ENCODE measurements around the gene SLC49A3.

Gene SLC49A3

DNA sequence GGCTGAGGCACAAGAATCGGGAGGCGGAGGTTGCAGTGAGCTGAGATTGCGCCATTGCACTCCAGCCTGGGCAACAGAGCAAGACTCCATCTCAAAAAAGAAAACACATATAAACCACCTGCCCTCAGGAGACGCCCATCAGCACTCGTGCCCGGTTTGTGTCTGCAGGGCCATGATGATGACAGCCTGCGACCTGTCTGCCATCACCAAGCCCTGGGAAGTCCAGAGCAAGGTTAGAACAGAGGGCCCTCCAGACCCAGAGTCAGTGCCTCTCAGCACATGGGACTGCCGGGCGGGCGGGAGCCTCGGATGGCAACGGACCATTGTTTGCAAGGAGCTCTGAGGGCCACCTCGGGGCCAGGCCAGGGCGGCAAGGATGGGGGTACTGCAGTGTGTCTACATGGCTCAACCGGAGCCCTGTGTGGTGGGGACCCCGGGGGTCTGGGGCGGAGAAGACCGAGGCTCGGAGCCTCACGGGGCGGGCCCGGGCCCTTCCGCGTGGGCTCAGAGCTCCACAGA, 24.2 kb downstream of the SLC49A3 start:
- DNase-seq = no peak

DNA sequence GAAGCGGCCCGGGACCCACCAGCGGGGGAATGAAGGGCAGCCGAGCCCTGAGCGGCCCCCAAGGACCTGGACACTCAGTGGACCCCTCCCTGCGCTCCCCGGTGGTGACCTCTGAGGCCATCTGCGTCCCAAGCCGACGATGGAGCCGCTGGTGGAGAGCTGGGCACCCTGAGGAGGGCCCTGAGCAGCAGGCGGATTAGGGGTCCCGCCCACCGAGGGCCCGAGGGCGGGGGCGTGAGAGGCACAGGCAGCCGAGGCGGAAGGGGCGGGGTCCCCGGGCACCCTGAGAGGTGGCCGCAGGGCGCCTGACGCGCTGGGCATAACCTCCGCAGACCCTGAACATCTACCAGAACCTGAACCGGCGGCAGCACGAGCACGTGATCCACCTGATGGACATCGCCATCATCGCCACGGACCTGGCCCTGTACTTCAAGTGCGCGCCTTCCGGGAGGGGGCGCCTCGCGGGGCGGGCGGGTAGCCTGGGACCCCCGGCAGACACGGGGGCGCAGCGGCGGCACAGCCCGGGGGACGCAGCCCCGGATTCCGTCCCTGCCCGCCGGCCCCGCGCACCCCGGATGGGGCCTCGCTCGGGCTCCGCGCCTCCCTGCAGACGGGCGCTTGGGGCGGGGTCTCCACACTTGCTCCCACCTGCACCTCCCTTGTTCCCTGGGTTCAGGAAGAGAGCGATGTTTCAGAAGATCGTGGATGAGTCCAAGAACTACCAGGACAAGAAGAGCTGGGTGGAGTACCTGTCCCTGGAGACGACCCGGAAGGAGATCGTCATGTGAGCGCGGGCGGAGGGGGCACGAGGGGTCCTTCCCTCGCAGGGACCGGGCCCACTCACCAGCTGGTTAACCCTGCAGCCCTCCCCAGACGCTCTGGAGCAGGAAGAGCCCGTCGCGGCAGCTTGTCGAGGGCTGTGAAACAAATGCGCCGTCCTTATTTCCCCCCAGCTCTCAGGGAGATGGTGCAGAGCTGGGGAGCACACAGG, 25.2 kb downstream of the SLC49A3 start:
- DNase-seq = peak; percentile 47 to 79 (median 71)

DNA sequence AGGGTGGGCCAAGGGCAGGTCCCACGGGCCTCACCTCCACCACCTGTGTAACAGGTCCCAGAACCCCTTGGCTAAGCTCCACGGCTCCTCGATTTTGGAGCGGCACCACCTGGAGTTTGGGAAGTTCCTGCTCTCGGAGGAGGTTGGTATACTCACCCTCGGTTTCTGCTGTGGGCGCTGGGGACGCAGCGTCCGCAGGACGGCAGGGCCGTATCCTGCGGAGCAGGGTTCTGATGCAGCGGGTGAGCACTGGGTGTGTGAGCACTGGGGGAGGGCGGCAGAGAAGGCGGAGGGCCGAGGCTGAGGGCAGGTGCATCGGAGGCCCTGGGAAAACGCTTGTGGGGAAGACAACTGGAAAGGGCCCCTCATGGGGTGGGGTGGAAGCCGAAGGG, 25.9 kb downstream of the SLC49A3 start:
- peak in 1 of 3 experiments; percentile 50 for DNase-seq

DNA sequence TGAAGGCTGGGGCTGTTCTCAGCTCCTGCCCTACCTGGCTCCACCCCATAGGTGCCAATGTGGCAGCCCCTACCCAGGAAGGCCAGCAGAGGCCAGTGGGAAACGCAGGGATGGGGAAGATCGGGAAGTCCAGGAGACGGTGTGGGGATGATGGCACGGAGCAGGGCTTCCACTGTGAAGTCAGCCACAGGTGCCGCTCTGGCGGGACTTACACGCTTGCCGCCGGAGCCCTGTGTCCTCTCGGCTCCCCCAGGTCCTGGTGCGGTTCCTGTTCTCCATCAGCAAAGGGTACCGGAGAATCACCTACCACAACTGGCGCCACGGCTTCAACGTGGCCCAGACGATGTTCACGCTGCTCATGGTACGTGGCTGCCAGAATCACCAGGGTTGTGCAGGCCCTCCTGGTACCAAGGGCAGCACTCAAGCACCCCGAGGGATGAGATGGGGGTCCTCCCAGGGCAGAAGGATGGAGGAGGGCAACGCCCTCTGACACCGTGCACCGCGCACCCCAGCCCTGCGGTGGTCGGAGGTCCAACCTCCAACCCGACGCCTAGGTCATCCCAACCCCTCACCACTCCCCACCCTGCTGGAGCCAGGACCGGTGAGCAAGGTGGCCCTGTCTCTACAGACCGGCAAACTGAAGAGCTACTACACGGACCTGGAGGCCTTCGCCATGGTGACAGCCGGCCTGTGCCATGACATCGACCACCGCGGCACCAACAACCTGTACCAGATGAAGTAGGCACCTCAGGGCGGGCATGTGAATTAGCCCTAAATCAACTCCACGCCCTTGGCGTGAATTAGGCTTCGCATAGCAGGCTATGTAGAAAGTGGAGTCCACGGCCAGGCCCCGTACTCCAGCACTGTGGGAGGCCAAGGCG, 26.8 kb downstream of the SLC49A3 start:
- DNase-seq = no peak

DNA sequence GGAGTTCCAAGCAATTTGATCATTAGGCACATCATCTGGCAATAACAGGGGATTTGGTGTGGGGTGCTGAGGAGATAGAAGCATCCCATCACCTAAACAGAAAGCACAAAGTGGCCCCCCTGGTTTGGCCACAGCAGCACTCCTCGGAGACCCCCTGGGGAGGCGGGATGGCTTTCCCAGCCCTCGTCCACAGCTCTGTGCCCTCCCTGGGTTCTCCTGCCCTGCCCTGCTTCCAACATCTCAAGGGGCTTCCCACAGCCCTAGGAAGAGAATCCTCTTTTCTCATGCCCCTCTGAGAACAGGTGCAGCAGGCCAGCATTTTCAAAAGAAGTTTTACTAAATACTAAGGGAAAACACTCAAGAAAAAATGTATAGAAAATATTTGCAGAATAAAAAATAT, 27.7 kb downstream of the SLC49A3 start:
- DNase-seq = no peak

DNA sequence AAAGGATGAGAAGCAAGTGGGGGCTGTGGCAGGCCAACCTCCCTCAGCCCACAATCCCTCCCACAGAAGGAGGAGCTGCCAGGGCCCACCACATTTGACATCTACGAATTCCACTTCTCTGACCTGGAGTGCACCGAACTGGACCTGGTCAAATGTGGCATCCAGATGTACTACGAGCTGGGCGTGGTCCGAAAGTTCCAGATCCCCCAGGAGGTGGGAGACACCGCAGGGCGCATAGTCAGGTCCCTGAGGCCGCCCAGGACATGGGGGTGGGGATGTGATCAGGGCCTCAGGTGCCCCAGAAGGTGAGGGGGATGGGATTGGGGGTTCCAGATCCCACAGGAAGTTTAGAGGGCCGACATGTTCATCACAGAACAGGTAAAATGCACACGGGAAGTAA, 28.6 kb downstream of the SLC49A3 start:
- no peak for DNase-seq

DNA sequence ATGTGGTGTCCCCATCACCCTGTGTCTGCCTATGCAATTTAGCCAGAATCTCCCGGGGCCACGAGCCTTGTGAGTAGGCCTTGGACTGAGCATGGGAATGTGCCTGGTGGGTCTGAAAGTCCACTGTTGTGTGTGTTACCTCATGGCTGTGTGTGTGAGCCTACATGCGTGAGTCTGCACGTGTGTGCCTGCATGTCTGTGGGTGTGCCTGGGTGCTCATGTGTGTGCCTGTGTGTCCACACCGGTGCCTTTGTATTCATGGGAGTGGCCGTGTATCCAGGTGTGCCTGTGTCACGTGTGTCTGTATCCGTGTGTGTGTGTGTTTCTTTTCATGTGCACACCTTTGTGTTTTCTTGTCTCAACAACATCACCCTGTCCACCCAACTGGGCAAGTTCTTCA, 29.1 kb downstream of the SLC49A3 start:
- no peak for DNase-seq

DNA sequence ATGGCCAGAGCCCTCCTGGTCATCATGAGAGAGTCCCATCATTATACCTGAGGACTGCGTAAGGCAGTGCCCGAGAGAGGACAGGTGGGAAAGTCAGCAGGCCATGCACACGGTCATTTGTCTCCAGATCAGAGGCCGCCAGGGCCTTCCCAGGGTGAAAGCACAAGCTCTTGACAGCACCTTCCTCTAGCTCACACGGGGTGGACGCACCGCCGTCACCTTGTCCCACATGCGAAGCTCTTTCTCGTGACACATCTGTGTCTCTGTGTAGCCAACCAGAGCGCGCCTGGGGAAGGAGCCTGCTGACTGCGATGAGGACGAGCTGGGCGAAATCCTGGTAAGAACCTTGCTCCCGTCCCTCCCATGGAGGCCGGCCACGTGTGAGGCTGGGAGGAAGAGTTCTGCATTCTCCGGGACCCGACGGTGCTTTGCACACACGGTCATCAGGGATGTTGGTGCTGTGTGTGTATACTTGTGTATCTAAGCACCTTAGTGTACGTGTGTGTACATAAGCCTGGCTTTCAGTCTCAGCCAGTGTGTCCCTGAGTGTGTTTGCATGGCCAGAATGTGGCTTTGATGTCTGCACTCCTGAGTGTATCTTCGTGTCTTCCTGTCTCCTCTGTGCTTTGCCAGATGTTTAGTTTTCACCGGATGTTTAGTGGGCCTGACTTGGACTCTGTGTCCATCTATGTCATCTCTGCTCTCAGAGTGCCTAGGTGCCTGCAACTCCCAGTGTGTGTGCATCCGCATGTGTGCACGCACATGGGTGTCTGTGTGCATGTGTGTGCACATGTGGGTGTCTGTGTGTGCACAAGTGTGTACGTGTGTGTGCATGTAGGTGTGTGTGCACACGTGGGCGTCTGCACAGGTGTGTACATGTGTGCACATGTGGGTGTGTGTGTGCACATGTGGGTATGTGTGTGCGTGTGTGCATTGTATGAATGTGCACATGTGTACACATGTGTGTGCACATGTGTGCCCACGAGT, 30.0 kb downstream of the SLC49A3 start:
- DNase-seq = no peak

DNA sequence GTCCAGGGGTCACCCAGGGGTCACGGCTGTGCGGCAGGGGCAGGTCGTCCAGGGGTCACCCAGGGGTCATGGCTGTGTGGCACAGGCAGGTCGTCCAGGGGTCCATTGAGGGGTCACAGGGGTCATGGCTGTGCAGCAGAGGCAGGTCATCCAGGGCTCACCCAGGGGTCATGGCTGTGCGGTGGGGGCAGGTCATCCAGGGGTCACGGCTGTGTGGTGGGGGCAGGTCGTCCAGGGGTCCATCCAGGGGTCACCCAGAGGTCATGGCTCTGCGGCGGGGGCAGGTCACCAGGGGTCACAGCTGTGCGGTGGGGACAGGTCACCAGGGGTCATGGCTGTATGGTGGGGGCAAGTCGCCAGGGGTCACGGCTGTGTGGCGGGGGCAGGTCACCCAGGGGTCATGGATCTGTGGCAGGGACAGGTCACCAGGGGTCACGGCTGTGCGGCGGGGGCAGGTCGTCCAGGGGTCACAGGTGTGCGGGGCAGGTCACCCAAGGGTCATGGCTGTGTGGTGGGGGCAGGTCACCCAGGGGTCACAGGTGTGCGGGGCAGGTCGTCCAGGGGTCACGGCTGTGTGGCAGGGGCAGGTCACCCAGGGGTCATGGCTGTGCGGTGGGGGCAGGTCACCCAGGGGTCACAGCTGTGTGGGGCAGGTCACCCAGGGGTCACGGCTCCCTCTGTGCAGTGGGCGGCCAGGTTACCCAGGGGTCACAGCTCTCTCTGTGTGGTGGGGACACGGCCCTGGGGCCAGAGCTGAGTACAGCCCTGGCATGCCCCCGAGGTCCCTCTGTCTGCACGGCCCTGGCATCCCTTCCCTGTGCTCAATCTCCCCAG, 30.9 kb downstream of the SLC49A3 start:
- no peak for DNase-seq

DNA sequence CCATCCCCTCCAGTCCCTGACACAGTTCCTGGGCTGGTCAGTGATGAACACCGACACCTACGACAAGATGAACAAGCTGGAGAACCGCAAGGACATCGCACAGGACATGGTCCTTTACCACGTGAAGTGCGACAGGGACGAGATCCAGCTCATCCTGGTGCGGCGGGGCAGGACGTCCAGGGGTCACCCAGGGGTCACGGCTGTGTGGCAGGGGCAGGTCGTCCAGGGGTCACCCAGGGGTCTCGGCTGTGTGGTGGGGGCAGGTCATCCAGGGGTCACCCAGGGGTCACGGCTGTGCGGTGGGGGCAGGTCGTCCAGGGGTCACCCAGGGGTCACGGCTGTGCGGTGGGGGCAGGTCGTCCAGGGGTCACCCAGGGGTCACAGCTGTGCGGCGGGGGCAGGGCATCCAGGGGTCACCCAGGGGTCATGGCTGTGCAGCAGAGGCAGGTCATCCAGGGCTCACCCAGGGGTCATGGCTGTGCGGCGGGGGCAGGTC, 31.6 kb downstream of the SLC49A3 start:
- DNase-seq = no peak

DNA sequence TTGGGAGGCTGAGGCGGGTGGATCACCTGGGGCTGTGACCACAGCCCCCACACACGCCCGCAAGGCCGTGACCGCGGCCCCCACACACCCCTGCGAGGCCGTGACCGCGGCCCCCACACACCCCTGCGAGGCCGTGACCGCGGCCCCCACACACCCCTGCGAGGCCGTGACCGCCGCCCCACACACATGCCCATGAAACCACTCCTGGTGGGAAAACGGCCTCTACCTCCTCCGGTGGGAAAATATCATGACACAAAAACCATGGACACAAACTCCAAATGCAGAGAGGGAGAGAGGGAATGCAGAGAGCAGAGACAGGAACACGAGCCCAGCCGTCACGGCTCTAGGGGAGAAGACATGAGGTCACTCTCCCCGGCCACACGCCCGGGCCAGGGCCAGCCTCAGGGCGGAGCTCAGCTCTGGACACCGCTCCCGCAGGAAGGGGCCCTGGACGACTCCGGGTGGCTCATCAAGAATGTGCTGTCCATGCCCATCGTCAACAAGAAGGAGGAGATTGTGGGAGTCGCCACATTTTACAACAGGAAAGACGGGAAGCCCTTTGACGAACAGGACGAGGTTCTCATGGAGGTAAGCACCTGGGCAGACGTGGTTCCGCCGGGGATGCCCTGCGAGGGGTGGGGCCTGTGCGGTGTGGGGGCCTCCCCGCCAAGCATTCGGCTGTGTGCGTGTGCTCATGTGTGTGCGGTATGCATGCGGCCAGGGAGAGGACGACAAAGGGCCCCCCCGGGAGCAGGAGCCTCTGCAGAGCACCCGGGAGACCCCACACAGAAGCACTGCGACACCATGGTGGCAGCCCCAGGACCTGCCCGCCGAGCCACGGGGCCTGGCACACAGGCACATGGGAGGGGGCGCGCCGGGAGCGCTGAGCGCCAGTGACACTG, 32.3 kb downstream of the SLC49A3 start:
- DNase-seq = no peak

DNA sequence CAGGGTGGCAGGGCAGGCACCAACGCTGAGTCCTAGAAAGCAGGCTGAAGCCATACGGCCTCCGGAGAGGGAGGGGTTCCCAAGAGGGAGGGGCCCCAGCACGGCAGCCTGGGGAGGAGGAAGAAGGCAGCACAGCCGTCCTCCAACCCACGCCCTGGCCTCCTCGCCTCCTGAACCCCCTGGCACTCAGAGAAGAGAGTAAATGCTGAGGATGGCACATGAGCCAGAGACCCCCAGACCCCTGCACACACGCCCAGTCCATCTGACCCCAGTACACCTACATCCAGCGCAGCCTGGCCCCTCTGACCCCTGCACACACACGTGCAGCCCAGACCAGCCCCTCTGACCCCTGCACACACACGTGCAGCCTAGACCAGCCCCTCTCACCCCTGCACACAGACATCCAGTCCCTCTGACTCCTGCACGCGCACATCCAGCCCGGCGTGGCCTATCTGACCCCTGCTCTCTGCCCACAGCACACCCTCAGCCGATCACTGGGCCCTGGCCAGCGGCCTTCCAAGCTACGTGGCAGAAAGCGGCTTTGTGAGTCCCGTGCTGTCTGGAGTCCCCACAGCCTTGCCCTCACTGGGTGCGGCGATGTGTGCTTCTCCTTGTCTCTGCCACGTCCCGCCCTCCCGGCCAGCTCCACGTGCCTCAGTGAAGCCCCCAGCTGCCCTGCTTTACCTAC, 33.3 kb downstream of the SLC49A3 start:
- no peak for DNase-seq

DNA sequence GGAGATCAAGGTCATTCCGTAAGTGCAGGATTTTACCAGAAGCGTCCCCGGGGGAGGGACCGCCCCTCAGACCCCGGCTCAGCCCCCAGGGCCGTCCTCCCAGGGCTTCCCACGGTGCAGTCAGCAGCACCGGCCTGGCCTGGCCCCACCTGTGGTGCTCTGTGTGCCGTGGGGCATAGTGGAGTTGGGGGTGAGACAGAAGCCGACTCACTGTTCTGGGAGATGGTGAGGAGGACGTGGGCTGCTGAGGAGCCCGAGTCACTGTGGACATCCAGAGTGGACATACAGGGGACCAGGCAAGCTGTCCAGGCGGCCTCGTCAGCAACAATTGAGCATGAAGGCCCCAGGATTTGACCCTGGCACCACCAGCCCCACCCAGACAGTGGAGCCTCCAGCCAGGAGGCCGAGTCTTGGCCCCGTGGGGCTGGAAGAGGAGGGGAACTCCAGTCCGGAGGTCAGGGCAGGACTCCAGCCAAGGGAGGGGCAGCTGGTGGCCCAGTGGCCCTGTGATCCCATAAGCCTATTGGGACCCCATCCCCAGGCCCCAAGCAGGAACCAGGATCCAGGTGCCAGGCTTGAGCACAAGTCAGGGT, 34.0 kb downstream of the SLC49A3 start:
- DNase-seq = no peak

DNA sequence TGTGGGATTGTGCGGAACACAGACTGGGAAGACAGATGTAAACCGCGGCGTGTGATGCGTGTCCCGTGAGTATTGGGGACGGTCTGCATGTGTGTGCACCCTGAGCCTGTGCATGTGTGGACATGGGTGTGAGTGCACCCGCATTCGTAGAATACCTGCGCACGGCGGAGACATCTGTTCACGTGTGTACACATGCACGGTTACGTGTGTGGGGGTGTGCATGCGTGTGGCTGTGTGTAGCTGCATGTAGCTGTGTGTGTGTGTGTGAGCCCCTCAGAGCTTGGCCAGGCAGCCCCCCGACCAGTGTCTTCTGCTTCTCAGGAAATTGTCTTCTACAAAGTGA, 34.5 kb downstream of the SLC49A3 start:
- no peak for DNase-seq

DNA sequence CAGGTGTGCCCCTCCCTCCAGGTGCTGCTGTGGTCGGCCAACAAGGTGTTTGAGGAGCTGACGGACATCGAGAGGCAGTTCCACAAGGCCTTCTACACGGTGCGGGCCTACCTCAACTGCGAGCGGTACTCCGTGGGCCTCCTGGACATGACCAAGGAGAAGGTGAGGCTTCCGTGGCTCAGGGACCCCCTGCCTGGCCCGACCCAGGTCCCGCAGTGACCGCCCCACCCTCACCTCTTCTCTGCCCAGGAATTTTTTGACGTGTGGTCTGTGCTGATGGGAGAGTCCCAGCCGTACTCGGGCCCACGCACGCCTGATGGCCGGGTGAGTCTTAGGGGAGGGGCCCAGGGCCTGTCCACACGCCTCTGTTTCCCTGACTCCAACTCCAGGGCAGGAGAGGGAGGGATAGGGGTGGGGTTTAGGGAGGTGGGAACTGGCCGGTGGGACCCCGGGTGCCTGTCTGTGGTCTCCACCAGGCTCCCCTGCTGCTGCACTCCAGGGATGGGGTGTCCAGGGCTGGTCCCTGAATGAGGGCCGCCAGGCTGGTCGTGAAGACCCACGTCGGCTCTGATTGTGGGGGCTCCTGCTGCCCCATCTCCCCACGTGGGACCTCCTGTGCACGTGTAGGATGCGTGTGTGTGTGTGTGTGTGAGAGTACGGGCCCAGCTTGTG, 35.0 kb downstream of the SLC49A3 start:
- DNase-seq = no peak

DNA sequence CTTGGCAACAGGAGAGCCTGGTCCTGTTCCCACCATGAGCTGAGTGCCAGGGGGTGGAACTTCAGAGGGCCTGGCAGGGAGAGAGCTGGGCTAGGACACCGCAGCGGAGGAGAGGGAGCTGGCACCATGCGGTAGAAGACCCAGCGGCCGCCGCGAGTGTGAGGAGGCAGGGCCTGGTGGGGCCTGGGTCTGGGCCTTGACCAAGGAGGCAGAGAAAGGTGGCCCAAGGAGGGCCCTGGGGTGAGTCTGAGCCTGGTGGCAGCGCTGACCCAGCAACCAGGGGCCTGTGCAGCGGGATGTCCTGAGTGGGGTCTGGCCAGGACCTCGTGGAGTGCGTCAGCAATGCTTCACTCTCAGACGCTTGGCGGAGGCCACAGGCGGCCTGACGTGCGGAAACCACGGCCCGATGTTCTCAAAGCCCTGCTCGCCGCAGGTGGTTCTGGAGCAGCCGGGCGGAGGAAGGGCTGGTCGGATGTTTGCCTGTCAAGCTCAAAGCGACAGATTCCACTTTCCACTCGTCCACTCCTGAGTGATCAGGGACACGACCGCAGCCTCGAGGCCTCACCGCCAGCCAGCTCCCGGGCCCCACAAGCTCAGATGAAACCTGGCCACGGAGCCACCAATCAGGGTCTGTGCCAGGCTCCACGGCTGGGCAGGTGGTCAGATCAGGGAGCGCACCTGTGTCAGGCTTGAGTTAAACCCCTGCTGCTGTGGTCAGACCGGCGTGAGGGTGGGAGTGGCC, 35.7 kb downstream of the SLC49A3 start:
- no peak for DNase-seq

DNA sequence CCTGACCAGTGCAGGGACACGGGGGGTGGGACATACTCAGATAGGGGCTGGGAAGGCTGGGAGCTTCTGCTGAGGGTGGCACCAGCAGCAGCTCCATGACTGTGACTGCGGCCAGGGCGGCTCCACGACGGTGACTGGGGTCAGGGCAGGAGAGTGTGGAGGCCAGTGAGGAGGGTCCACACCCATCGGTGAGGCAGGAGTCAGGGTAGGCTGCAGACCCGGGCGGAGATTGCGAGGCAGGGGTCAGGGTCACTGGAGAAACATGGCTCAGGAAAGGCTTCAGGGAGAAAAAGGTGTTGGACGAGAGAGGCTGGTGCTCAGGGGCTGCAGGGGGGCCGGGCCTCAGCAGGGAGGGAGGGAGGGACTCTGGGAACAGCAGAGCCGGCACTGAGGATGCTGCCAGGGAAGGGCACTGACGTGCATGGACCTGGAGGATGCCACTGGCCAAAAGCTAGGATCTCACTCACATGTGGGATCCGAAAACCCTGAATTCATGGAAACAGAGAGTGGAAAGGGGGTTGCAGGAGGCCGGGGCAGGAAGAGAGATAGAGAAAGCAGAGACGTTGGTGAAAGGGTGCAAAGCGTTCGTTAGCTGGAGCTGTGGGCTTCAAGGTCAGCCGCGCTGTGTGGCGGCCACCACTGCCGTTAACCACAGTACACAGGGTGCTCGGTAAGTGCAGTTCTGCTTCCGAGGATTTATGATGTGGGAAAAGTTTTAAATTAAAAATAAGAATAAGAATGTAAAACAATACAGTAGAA, 36.9 kb downstream of the SLC49A3 start:
- DNase-seq = peak in 2 of 3 experiments; percentile 23 to 51

Measured in NCI-H1417 (cell line).